Subcutaneous abdominal adipose tissue (tissue), 5 donors: Measurements from ENCODE around the gene ZNF280B.
"Not testable (repeated sequence)": the region's sequence is repeated elsewhere in the genome, so short reads cannot be mapped to it uniquely, and the experiment has no call there.

Experiments
- H3K27ac ChIP-seq: one replicate; pipeline ENCODE4 v1.7.0; 2013; ENCODE audit warnings: low read depth, mild to moderate bottlenecking, inconsistent platforms, low read length, moderate library complexity
- H3K27me3 ChIP-seq, 5 donors: one replicate each; pipeline ENCODE4 v1.7.0; 2013; ENCODE audit warnings: low read length in 5 of 5, inconsistent platforms in 1 of 5; ENCODE audit not compliant: control insufficient read depth in 5 of 5, insufficient read depth in 4 of 5
- H3K36me3 ChIP-seq, 5 donors: one replicate each; pipeline ENCODE4 v1.7.0; 2013; ENCODE audit warnings: low read length in 5 of 5; ENCODE audit not compliant: control insufficient read depth in 5 of 5, insufficient read depth in 5 of 5
- H3K4me1 ChIP-seq, 5 donors: one replicate each; pipeline ENCODE4 v1.7.0; 2013; ENCODE audit warnings: low read length in 5 of 5, mild to moderate bottlenecking in 3 of 5, moderate library complexity in 1 of 5; ENCODE audit not compliant: control insufficient read depth in 5 of 5, insufficient read depth in 5 of 5
- H3K4me3 ChIP-seq, 5 donors: one replicate each; pipeline ENCODE4 v1.7.0; 2013; ENCODE audit warnings: low read length in 5 of 5, low read depth in 1 of 5
- H3K9ac ChIP-seq, 5 donors: one replicate each; pipeline ENCODE4 v1.7.0; 2013; ENCODE audit warnings: low read length in 5 of 5, mild to moderate bottlenecking in 4 of 5, moderate library complexity in 3 of 5
- H3K9me3 ChIP-seq, 5 donors: one replicate each; pipeline ENCODE4 v1.7.0; 2013; ENCODE audit warnings: low read length in 5 of 5; ENCODE audit not compliant: control insufficient read depth in 5 of 5
- donor health status: healthy.
- donor health status: healthy.
- donor health status: healthy.
- donor health status: healthy.
- donor health status: healthy.

Gene ZNF280B

DNA sequence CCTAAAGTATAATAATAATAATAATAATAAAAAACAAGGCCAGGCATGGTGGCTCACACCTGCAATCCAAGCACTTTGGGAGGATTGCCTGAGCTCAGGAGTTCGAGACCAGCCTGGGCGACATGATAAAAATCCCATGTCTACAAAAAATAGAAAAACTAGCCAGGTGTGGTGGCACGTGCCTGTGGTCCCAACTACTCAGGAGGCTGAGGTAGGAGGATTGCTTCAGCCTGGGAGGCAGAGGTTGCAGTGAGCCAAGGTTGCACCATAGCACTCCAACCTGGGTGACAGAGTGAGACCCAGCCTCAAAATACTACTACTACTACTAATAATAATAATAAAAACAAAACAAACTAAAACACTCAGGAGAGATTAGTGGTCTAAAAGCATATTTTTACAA is 27.1 kb upstream of the ZNF280B start:
- no peak overlapping the region for H3K4me3 ChIP-seq
- peaks cover 0 to 4% (median 0%) of the 10 kb centered on the region in 5 donors for H3K27me3 ChIP-seq
- H3K9me3 ChIP-seq = peaks cover 0 to 3% (median 0%) of the 10 kb centered on the region in 5 donors
- H3K4me1 ChIP-seq = no peaks in the 10 kb centered on the region
- H3K9ac ChIP-seq = no peak overlapping the region
- no peak overlapping the region for H3K27ac ChIP-seq
- H3K36me3 ChIP-seq = no peaks in the 10 kb centered on the region

DNA sequence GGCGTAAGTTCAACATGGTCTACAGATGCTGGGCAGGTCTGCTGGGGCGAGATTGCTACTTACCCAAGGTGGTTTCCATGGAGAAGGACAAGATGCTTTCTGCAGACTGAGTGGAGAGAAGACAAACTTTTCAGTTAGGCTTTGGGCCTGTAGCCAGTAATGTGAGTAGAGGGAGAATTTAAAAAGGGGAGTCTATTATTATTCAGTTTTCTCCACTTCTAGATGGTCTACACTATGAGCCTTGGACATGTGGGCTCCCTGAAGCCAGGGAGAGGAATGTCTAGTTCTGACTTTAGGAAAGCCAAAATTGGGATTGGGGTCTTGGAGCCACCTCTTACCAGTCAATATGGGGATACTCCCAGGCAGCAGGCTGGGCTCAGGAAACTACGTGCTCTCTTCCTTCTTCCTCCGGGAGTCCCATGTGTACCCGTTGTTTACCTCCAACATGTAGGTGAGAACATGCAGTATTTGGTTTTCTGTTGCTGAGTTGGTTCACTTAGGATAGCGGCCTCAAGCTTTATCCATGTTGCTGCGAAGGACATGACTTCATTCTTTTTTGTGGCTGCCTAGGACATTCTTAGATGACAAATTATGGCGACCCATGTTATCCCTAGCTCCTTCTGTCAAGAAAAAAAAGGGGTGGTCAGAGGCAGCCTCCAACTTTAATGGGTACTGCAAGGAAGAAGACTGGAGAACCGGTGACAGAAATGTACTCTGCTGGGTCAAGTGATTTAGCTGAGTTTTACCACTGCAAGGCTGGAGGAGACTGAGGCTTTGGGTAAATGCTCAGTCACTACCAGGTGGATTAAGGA is 26.3 kb upstream of the ZNF280B start:
- Histone ChIP-seq H3K4me1 (no peaks in the 10 kb centered on the region), H3K27ac (no peak overlapping the region), H3K27me3 (peaks cover 0 to 4% (median 0%) of the 10 kb centered on the region in 5 donors), H3K36me3 (no peaks in the 10 kb centered on the region), H3K4me3 (no peak overlapping the region), H3K9me3 (no peaks in the 10 kb centered on the region), H3K9ac (no peak overlapping the region)

DNA sequence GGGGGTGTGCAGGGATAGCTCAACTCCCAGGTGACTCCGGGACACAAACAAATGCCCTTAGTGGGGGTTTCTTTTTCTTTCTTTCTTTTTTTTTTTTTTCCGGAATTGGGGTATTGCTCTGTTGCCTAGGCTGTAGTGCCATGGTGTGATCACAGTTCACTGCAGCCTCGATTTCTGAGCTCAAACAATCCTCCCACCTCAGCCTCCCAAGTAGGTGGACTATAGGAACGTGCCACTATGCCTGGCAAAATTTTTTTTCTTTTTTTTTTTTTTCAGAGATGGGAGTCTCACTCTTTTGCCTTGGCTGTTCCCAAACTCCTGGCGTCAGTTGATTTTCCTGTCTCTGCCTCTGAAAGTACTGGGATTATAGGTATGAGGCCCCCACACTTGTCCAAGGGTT is 25.3 kb upstream of the ZNF280B start:
- H3K36me3 ChIP-seq = no peaks in the 10 kb centered on the region
- H3K27ac ChIP-seq = no peak overlapping the region

DNA sequence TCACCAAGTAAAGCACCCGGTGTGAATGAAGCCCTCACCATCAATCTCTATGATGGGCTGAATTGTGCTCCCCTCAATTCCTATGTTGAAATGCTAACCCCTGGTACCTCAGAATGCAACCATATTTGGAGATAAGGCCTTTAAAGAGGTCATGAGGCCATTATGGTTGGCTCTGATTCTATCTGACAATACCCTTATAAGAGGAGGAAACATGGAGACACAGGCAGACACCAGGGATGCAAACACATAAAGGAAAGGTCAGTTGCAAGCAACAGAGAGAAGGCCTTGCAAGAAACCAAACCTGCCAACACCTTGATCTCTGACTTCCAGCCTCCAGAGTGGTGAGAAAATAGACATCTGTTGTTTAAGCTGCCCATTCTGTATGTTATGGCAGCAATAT is 24.9 kb upstream of the ZNF280B start:
- Histone ChIP-seq H3K9ac (no peak overlapping the region), H3K27ac (no peak overlapping the region), H3K4me3 (no peak overlapping the region), H3K9me3 (no peaks in the 10 kb centered on the region), H3K36me3 (no peaks in the 10 kb centered on the region), H3K4me1 (no peaks in the 10 kb centered on the region), H3K27me3 (peaks cover 0 to 4% (median 0%) of the 10 kb centered on the region in 5 donors)

More for the DNA sequence above, 25.3 kb upstream of the ZNF280B start:
- H3K9ac ChIP-seq = no peak overlapping the region
- no peaks in the 10 kb centered on the region for H3K4me1 ChIP-seq
- H3K4me3 ChIP-seq = no peak overlapping the region
- H3K27me3 ChIP-seq = peaks cover 0 to 4% (median 0%) of the 10 kb centered on the region in 5 donors
- H3K9me3 ChIP-seq = no peaks in the 10 kb centered on the region

DNA sequence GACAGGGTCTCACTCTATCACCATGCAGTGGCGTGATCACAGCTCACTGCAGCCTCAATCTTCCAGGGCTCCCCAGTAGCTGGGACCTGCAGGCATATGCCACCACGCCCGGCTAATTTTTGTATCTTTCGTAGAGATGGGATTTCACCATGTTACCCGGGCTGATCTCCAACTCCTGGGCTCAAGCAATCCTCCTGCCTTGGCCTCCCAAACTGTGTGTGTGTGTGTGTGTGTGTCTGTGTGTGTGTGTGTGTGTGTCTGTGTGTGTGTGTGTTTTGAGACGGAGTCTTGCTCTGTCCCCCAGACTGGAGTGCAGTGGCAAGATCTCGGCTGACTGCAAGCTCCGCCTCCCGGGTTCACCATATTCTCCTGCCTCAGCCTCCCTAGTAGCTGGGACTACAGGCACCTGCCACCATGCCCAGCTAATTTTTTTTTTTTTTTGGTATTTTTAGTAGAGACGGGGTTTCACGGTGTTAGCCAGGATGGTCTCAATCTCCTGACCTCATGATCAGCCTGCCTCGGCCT is 24.1 kb upstream of the ZNF280B start:
- not testable (repeated sequence) for H3K36me3 ChIP-seq, H3K9me3 ChIP-seq, H3K27me3 ChIP-seq, H3K4me3 ChIP-seq, H3K27ac ChIP-seq, H3K9ac ChIP-seq, H3K4me1 ChIP-seq

DNA sequence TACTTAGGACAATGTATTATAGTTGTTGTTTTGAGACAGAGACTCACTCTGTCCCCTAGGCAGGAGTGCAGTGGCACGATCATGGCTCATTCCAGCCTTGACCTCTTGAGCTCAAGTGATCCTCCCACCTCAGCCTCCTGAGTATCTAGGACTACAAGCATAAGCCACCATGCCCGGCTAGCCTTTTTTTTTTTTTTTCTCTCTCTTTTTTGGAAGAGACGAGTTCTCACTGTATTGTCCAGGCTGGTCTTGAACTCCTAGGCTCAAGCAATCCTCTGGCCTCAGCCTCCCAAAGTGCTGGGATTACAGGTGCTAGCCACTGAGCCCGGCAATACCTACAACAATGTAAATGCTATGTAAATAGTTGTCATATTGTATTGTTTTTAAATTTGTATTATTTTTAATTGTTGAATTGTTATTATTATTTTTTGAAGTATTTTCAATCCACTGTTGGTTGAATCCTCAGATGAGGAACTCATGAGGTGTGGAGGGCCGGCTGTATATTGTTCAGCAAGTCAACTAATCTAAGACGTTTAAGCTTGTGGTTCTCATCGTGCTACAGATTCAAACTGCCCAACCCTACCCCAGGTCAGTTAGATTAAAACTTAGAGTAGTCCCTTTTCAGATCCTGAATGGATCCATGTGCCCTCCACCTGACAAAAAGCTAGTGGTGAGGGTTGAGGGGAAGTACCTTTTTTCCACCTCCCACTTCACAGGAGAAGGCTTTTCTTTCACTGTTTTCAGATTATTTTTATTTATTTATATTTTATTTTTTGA is 23.4 kb upstream of the ZNF280B start:
- no peak overlapping the region for H3K27ac ChIP-seq
- H3K4me1 ChIP-seq = no peaks in the 10 kb centered on the region
- peaks cover 0 to 4% (median 0%) of the 10 kb centered on the region in 5 donors for H3K27me3 ChIP-seq
- no peaks in the 10 kb centered on the region for H3K36me3 ChIP-seq
- H3K9ac ChIP-seq = no peak overlapping the region
- no peak overlapping the region for H3K4me3 ChIP-seq
- no peaks in the 10 kb centered on the region for H3K9me3 ChIP-seq

DNA sequence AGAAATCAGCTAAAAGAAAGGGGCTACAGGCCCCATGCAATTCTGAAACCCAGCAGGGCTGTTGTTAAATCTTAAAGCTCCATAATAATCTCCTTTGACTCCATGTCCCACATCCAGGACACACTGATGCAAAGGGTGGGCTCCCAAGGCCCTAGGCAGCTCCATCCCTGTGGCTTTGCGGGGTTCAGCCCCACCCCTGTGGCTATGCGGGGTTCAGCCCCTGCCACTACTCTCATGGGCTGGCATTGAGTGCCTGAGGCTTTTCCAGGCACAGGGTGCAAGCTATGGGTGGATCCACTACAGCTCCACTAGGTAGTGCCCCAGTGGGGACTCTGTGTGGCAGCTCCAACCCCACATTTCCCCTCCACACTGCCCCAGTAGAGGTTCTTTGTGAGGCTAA is 20.2 kb upstream of the ZNF280B start:
- Histone ChIP-seq H3K36me3 (no peaks in the 10 kb centered on the region), H3K4me3 (no peak overlapping the region), H3K27me3 (peaks cover 0 to 6% (median 4%) of the 10 kb centered on the region in 5 donors), H3K9me3 (no peaks in the 10 kb centered on the region), H3K27ac (no peak overlapping the region), H3K9ac (no peak overlapping the region), H3K4me1 (no peaks in the 10 kb centered on the region)

DNA sequence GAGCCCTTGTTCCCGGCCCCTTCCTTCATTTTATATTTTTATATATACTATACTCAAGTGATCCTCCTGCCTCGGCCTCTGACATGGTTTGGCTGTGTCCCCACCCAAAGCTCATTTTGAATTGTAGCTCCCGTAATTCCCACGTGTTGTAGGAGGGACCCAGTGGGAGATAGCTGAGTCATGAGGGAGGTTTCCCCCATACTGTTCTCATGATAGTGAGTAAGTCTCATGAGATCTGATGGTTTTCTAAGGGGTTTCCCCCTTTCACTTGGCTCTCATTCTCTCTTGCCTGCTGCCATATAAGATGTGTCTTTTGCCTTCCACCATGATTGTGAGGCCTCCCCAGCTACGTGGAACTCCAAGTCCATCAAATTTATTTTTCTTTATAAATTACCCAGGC is 18.8 kb upstream of the ZNF280B start:
- no peaks in the 10 kb centered on the region for H3K4me1 ChIP-seq
- peaks cover 0 to 6% (median 0%) of the 10 kb centered on the region in 5 donors for H3K27me3 ChIP-seq
- no peak overlapping the region for H3K27ac ChIP-seq
- no peak overlapping the region for H3K9ac ChIP-seq
- H3K9me3 ChIP-seq = no peaks in the 10 kb centered on the region
- H3K4me3 ChIP-seq = no peak overlapping the region
- H3K36me3 ChIP-seq = no peaks in the 10 kb centered on the region

DNA sequence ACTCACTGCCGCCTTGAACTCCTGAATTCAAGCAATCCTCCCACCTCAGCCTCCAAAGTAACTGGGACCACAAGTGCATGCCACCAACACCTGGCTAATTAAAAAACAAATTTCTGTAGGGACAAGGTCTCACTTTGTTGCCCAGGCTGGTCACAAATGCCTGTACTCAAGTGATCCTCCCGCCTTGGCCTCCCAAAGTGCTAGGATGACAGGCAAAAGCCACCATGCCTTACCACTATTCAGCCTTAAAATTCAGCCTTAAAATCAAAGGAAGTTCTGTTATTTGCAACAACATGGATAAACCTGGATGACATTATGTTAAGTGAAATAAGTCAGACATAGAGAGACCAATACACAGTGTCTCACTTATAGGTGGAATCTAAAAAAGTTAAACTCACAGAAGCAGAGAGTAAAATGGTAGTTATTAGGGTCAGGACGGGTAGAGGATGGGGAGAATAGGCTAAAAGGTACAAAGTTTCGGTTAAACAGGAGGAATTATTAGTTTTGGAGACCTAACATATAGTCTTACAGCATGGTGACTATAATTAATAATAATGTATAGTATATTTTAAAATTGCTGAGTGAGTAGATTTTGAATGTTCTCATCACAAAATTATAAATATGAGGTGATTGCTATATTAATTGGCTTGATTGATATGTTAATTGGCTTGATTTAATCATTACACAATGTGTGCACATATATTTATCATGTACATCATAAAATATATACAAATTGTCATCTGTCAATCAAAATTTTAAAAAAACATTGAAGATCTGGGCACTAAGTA is 17.8 kb upstream of the ZNF280B start:
- H3K27me3 ChIP-seq = peaks cover 0 to 6% (median 0%) of the 10 kb centered on the region in 5 donors
- no peaks in the 10 kb centered on the region for H3K36me3 ChIP-seq
- no peak overlapping the region for H3K4me3 ChIP-seq
- H3K9ac ChIP-seq = no peak overlapping the region
- H3K27ac ChIP-seq = no peak overlapping the region
- no peaks in the 10 kb centered on the region for H3K4me1 ChIP-seq
- no peaks in the 10 kb centered on the region for H3K9me3 ChIP-seq
